CD1c-positive myeloid dendritic cell (primary cell): ENCODE measurements around the gene NIPAL3.
"Not testable (repeated sequence)": the region's sequence is repeated elsewhere in the genome, so short reads cannot be mapped to it uniquely, and the experiment has no call there.

ENCODE experiments used
- DNase-seq: peaks from one replicate; pipeline ENCODE4 v3.0.0-alpha.2; 2016; ENCODE audit errors: extremely low spot score

NIPAL3 gene

GRCh38 chr1:24421502-24421901 lies 5.9 kb downstream of the NIPAL3 start:
- DNase-seq: no peak

- DNase-seq: no peak
Observed at GRCh38 chr1:24424207-24424606, 8.6 kb downstream of the NIPAL3 start.

GRCh38 chr1:24424990-24425389 lies 9.4 kb downstream of the NIPAL3 start:
- DNase-seq: no peak

GRCh38 chr1:24425441-24425840 lies 9.8 kb downstream of the NIPAL3 start:
- no peak for DNase-seq

GRCh38 chr1:24425922-24426321 lies 10.3 kb downstream of the NIPAL3 start:
- no peak for DNase-seq

- DNase-seq: no peak
Observed at GRCh38 chr1:24426744-24427544, 11.3 kb downstream of the NIPAL3 start.

- no peak for DNase-seq
Observed at GRCh38 chr1:24427545-24427862, 11.9 kb downstream of the NIPAL3 start.

GRCh38 chr1:24435782-24436365 lies 20.3 kb downstream of the NIPAL3 start:
- no peak for DNase-seq

- no peak for DNase-seq
Observed at GRCh38 chr1:24437631-24438396, 22.2 kb downstream of the NIPAL3 start.

GRCh38 chr1:24438423-24438901 lies 22.9 kb downstream of the NIPAL3 start:
- DNase-seq: no peak

- DNase-seq: no peak
Observed at GRCh38 chr1:24440436-24440835, 24.8 kb downstream of the NIPAL3 start.

GRCh38 chr1:24441480-24441879 lies 25.9 kb downstream of the NIPAL3 start:
- DNase-seq: no peak

- DNase-seq: no peak
Observed at GRCh38 chr1:24441996-24442668, 26.5 kb downstream of the NIPAL3 start.

- DNase-seq: no peak
Observed at GRCh38 chr1:24442764-24443163, 27.2 kb downstream of the NIPAL3 start.

- DNase-seq: no peak
Observed at GRCh38 chr1:24443241-24443656, 27.6 kb downstream of the NIPAL3 start.

GRCh38 chr1:24446446-24446845 lies 30.8 kb downstream of the NIPAL3 start:
- DNase-seq: not testable (repeated sequence)

- no peak for DNase-seq
Observed at GRCh38 chr1:24450316-24450715, 34.7 kb downstream of the NIPAL3 start.

GRCh38 chr1:24450857-24451397 lies 35.3 kb downstream of the NIPAL3 start:
- DNase-seq: no peak

GRCh38 chr1:24451746-24452145 lies 36.1 kb downstream of the NIPAL3 start:
- no peak for DNase-seq

- no peak for DNase-seq
Observed at GRCh38 chr1:24452922-24453485, 37.4 kb downstream of the NIPAL3 start.

GRCh38 chr1:24454673-24455072 lies 39.1 kb downstream of the NIPAL3 start:
- DNase-seq: peak; percentile 28

GRCh38 chr1:24455272-24455671 lies 39.7 kb downstream of the NIPAL3 start:
- no peak for DNase-seq
